ENCODE measurements around the gene PTPN1.
"Not testable (repeated sequence)": the region's sequence is repeated elsewhere in the genome, so short reads cannot be mapped to it uniquely, and the experiment has no call there.

PTPN1 gene

GRCh38 chr20:50597406-50597969, 87.3 kb downstream of the PTPN1 start:
- H3K4me3 ChIP-seq (ENCODE audit: low read depth, low read length): no peak overlapping the region
- DNase-seq: no peak
- no peak overlapping the region for H3K27ac ChIP-seq
- H3K27me3 ChIP-seq (replicated peaks): no peaks in the 10 kb centered on the region
- H3K36me3 ChIP-seq (replicated peaks): peaks cover under 1% of the 10 kb centered on the region
- in situ Hi-C loops (cut with HindIII; ENCODE audit: low pct_ligation_motif_present, low sequenced_read_pairs): no loop called here
- TF ChIP-seq CTCF (IDR thresholded peaks at IDR 0.05; ENCODE audit: low read depth, low read length, missing control alignments): no peak

GRCh38 chr20:50598074-50598473, 87.9 kb downstream of the PTPN1 start:
- TF ChIP-seq CTCF (IDR thresholded peaks at IDR 0.05; ENCODE audit: low read depth, low read length, missing control alignments): no peak
- H3K36me3 ChIP-seq (replicated peaks): no peaks in the 10 kb centered on the region
- in situ Hi-C loops (cut with HindIII; ENCODE audit: low pct_ligation_motif_present, low sequenced_read_pairs): no loop called here
- H3K27ac ChIP-seq: no peak overlapping the region
- DNase-seq: no peak
- no peaks in the 10 kb centered on the region for H3K27me3 ChIP-seq (replicated peaks)
- H3K4me3 ChIP-seq (ENCODE audit: low read depth, low read length): no peak overlapping the region

GRCh38 chr20:50598768-50599167, 88.6 kb downstream of the PTPN1 start:
- DNase-seq; in situ Hi-C loops (cut with HindIII; ENCODE audit: low pct_ligation_motif_present, low sequenced_read_pairs); H3K27me3 ChIP-seq (replicated peaks); H3K36me3 ChIP-seq (replicated peaks); H3K4me3 ChIP-seq (ENCODE audit: low read depth, low read length); H3K27ac ChIP-seq: not testable (repeated sequence)

GRCh38 chr20:50600281-50600895, 90.2 kb downstream of the PTPN1 start:
- in situ Hi-C loops (cut with HindIII; ENCODE audit: low pct_ligation_motif_present, low sequenced_read_pairs): no loop called here
- Histone ChIP-seq H3K27me3 (replicated peaks) (no peaks in the 10 kb centered on the region), H3K4me3 (ENCODE audit: low read depth, low read length) (no peak overlapping the region), H3K36me3 (replicated peaks) (no peaks in the 10 kb centered on the region), H3K27ac (no peak overlapping the region)
- TF ChIP-seq CTCF (IDR thresholded peaks at IDR 0.05; ENCODE audit: low read depth, low read length, missing control alignments): no peak
- DNase-seq: no peak

- Histone ChIP-seq H3K27ac (no peak overlapping the region), H3K27me3 (replicated peaks) (no peaks in the 10 kb centered on the region), H3K36me3 (replicated peaks) (no peaks in the 10 kb centered on the region), H3K4me3 (ENCODE audit: low read depth, low read length) (no peak overlapping the region)
- no peak for TF ChIP-seq CTCF (IDR thresholded peaks at IDR 0.05; ENCODE audit: low read depth, low read length, missing control alignments)
- in situ Hi-C loops (cut with HindIII; ENCODE audit: low pct_ligation_motif_present, low sequenced_read_pairs): no loop called here
- no peak for DNase-seq
Observed at GRCh38 chr20:50601511-50602431, 91.6 kb downstream of the PTPN1 start.

GRCh38 chr20:50602432-50603088, 92.4 kb downstream of the PTPN1 start:
- Histone ChIP-seq H3K4me3 (ENCODE audit: low read depth, low read length) (no peak overlapping the region), H3K27ac (no peak overlapping the region), H3K36me3 (replicated peaks) (no peaks in the 10 kb centered on the region), H3K27me3 (replicated peaks) (no peaks in the 10 kb centered on the region)
- in situ Hi-C loops (cut with HindIII; ENCODE audit: low pct_ligation_motif_present, low sequenced_read_pairs): no loop called here
- no peak for TF ChIP-seq CTCF (IDR thresholded peaks at IDR 0.05; ENCODE audit: low read depth, low read length, missing control alignments)
- no peak for DNase-seq

Measured in brain microvascular endothelial cell (primary cell).